C4-2B (cell line): ENCODE data around the gene REEP3.
"Not testable (repeated sequence)": the region's sequence is repeated elsewhere in the genome, so short reads cannot be mapped to it uniquely, and the experiment has no call there.

Source experiments
- H3K27ac ChIP-seq: fragments of 450-650 bp; 2 replicates; pipeline ENCODE4 v1.5.1; 2017
- ZFX ChIP-seq: fragments of 450-650 bp; IDR thresholded peaks from 2 replicates; pipeline ENCODE4 v1.6.1; 2017
- TF ChIP-seq, protein P1 (sequence below): fragments of 450-650 bp; conservative IDR thresholded peaks from 2 replicates; pipeline ENCODE4 v1.5.1; 2017; ENCODE audit warnings: mild to moderate bottlenecking

The REEP3 gene

GRCh38 chr10:63487990-63488389 is 33.2 kb upstream of the REEP3 start:
- no peak for TF ChIP-seq ZFX
- TF ChIP-seq, protein P1, sequence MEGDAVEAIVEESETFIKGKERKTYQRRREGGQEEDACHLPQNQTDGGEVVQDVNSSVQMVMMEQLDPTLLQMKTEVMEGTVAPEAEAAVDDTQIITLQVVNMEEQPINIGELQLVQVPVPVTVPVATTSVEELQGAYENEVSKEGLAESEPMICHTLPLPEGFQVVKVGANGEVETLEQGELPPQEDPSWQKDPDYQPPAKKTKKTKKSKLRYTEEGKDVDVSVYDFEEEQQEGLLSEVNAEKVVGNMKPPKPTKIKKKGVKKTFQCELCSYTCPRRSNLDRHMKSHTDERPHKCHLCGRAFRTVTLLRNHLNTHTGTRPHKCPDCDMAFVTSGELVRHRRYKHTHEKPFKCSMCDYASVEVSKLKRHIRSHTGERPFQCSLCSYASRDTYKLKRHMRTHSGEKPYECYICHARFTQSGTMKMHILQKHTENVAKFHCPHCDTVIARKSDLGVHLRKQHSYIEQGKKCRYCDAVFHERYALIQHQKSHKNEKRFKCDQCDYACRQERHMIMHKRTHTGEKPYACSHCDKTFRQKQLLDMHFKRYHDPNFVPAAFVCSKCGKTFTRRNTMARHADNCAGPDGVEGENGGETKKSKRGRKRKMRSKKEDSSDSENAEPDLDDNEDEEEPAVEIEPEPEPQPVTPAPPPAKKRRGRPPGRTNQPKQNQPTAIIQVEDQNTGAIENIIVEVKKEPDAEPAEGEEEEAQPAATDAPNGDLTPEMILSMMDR, result no peak

DNA sequence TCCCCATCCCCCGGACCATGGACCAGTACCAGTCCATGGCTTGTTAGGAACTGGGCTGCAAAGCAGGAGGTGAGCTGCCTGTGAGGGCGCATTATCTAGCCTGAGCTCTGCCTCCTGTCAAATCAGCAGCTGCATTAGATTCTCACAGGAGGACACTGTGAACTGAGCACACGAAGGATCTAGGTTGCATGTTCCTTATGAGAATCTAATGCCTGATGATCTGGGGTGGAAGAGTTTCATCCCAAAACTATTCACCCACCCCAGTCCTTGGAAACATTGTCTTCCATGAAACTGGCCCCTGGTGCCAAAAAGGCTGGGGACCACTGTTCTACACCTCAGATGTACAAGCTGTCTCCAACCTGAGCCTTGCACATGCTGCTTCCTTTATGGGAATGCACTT is 31.4 kb upstream of the REEP3 start:
- no peak overlapping the region for H3K27ac ChIP-seq
- TF ChIP-seq, protein P1, result no peak
- no peak for TF ChIP-seq ZFX

More at GRCh38 chr10:63487990-63488389, 33.2 kb upstream of the REEP3 start:
- H3K27ac ChIP-seq, result no peak overlapping the region

GRCh38 chr10:63491588-63492316 is 29.4 kb upstream of the REEP3 start:
- TF ChIP-seq, protein P1, result no peak
- TF ChIP-seq ZFX, result no peak
- no peak overlapping the region for H3K27ac ChIP-seq

DNA sequence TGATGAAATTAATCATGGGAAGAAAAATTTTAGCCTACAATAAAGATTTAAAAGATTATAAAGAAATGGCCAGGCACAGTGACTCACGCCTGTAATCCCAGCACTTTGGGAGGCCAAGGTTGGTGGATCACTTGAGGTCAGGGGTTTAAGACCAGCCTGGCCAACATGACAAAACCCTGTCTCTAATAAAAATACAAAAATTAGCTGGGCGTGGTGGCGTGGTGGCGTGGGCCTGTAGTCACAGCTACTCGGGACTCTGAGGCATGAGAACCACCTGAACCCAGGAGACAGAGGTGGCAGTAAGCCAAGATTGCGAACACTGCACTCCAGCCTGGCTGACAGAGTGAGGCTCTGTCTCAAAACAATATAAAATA is 28.9 kb upstream of the REEP3 start:
- H3K27ac ChIP-seq, result not testable (repeated sequence)

- H3K27ac ChIP-seq, result no peak overlapping the region
- TF ChIP-seq, protein P1, result no peak
- TF ChIP-seq ZFX, result no peak
Observed at GRCh38 chr10:63493004-63493403, 28.2 kb upstream of the REEP3 start.

GRCh38 chr10:63494951-63495350 is 26.2 kb upstream of the REEP3 start:
- H3K27ac ChIP-seq, result no peak overlapping the region
- no peak for TF ChIP-seq ZFX
- TF ChIP-seq, protein P1, result no peak

GRCh38 chr10:63496561-63496960 is 24.6 kb upstream of the REEP3 start:
- no peak overlapping the region for H3K27ac ChIP-seq
- TF ChIP-seq, protein P1, result no peak
- no peak for TF ChIP-seq ZFX

DNA sequence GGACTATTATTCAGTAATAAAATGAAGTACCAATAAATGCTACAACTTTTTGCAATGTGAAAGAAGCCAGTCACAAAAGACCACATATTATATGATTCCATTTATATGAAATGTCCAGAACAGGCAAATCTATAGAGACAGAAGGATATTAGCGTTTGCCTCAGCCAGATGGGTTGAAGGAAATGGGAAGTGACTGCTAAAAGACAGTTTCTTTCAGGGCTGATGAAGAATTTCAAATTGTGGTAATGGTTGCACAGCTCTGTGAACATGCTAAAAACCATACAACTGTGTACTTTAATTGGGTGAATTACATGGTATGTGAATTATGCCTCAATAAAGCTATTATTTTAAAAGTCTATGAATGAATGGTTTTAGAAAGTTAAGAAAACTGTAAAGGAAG is 23.9 kb upstream of the REEP3 start:
- no peak for TF ChIP-seq ZFX
- TF ChIP-seq, protein P1, result no peak
- no peak overlapping the region for H3K27ac ChIP-seq
